Stimulated activated CD4-positive, alpha-beta T cell treated with anti-CD3 and anti-CD28 coated beads, Interleukin-2, amount 100 ng/mL, for 48 hours (primary cell): Measurements from ENCODE around the gene RASSF8.

Experiments used
- DNase-seq, 2 donors: peaks; one replicate each; pipeline ENCODE4 v3.0.0-alpha.2; 2020

Gene RASSF8, protein sequence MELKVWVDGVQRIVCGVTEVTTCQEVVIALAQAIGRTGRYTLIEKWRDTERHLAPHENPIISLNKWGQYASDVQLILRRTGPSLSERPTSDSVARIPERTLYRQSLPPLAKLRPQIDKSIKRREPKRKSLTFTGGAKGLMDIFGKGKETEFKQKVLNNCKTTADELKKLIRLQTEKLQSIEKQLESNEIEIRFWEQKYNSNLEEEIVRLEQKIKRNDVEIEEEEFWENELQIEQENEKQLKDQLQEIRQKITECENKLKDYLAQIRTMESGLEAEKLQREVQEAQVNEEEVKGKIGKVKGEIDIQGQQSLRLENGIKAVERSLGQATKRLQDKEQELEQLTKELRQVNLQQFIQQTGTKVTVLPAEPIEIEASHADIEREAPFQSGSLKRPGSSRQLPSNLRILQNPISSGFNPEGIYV

DNA sequence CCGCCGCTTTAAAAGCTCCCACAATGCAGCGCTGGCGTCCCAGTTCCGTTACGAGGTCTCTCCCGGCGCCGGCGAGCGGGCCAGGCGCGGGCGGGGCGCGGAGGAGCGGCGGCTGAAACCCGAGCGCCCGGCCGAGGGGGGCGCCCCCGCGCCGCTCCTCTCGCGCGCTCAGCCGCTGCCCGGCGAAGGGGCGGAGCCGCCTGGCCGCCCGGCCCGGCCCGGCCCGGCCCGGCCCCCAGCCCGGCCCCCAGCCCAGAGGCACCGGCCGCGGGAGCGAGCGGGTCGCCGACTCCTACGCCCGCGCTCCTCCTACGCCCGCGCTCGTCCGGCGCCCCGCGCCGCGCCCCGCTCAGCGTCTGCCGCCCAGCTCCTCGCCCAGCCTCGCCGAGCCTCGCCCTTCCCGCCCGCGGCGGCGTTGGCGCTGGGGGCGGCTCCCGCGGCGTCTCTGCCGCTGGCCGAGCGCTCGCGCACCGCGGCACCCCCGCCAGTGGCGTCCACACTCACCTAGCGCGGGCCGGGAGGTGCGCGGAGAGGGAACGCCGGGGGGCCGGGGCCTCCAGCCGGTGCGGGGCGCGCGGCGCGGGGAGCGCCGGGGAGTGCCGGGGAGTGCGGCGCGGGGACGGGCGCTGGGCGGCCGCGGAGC, at the start of gene RASSF8:
RASSF8 (plus strand) TSS at position 255 of the 643 bp plus-strand sequence. CDS start 96,662 bp downstream, outside the sequence.
- DNase-seq: peak in 1 of 2 donors; percentile 11

DNA sequence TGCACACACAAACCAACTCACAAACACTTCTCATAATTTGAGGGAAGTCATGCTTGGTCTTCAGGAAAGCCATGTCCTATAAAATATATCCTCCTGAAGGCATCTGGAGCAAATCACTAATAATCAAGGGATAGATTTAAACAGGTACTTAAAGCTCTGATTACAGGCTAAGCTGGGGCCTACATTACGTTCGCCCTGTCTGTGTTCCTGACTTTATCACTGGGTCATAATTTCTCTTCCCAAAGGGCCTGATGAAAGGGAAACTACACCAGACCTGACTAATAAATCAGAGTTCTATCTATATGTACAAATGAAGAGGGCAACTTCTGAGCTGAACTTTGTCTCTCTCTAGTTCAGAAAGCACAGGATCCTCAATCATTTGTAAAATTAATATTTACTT, 43.9 kb upstream of the RASSF8 start:
- DNase-seq: no peak

DNA sequence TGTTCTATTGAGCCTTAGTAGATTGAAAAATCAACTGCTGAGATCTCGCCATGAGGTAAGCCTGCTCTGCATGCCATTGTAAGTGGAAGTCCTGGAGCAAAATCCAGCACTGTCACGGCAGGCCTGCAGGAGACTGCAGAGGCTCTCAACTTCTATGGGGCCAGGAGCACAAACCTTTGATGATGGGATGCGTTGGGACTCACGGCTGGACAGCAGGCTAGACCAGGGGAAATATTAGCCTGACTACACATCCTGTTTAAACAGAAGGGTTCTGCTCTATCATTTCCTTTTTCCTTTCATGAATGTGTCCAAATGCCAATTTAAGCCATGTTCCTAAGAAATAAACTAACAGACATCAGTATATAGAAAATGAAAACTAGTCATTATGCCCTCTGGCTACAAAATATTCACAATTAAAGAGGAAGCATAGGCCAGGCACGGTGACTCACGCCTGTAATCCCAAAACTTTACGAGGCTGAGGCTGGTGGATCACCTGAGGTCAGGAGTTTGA, 33.9 kb upstream of the RASSF8 start:
- DNase-seq: no peak

DNA sequence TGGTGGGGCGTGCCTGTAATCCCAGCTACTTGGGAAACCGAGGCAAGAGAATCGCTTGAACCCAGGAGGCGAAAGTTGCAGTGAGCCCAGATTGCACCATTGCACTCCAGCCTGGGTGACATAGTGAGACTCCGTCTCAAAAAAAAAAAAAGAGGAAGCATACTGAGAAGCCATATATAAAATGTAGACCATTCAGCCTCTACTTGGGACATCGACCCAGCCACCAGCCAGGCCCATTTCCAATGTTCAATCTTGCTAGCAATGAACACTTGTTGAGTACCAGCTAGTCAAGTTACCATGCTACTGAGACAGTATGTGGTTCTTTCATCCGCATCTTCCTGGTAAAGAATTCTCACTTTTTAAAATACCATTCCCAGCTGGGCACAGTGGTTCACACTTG, 33.4 kb upstream of the RASSF8 start:
- no peak for DNase-seq

DNA sequence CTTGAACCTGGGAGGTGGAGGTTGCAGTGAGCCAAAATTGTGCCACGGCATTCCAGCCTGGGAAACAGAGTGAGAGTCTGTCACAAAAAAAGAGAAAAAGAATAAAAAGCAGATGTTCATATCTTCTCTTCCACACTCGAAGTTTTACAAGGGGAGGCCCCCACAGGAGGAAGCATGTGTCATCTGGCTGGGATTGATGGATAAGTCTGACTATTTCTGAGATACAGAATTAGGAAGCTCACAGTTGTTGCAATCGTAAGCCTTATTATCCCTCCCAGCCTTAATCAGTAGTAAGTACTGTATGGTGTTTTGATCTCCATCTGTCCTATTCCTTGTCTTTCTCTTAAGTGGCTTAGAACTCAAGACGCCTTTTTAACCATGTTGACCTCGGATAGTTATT, 31.9 kb upstream of the RASSF8 start:
- no peak for DNase-seq

DNA sequence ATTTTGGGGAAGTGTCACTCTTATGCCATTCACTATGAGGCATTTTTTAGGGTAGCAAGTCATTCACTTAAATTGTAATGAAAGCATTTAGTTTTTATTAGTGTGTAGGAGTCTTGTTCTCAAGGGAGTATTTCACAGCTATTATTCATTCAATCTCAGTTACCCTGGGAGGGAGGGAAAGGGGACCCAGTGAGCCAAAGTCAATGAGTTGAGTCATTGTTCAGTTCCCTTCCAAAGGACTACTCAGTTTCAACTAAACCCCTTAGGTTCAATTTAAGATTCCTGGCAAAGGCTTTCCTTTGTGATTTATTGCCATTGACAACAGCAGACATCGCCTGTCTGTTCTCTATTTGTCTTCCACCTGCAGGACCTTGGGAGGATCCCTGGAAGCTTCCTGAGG, 29.3 kb upstream of the RASSF8 start:
- no peak for DNase-seq

DNA sequence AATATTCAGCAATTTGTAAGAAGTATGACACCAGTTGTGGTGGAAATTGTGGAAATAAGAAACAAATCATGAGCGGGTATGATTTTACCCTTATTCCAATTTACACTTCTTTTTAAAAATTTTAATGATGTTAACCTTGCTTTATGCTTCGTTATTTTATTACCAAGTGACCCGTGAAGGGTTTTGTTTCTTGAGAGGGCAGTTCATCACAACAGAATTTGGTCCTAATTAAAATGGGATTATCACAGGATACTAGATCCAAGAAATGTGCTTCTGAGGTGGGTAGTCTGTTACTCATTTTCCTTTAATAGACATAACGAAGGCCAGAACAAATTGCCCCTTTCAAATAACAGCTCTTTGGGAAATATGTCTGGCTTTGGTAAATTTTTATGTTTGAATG, 25.5 kb upstream of the RASSF8 start:
- DNase-seq: no peak

DNA sequence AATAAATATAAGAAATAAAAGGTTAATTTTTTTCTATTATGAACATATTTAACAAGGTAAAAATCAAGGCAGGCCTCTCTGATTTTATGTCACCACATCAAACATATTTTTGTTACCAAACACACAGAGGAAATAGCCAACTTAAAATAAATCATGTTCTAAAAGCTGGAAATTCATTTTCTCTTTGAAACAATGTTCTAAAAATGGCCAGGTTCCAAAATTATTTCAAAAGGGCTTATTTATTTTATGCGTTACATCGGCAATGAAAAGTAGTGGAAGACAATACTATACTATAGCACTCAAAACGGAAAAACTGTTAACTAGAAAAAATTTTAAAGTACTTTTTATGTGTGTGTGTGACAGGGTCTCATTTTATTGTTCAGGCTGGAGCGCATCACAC, 24.0 kb upstream of the RASSF8 start:
- no peak for DNase-seq

DNA sequence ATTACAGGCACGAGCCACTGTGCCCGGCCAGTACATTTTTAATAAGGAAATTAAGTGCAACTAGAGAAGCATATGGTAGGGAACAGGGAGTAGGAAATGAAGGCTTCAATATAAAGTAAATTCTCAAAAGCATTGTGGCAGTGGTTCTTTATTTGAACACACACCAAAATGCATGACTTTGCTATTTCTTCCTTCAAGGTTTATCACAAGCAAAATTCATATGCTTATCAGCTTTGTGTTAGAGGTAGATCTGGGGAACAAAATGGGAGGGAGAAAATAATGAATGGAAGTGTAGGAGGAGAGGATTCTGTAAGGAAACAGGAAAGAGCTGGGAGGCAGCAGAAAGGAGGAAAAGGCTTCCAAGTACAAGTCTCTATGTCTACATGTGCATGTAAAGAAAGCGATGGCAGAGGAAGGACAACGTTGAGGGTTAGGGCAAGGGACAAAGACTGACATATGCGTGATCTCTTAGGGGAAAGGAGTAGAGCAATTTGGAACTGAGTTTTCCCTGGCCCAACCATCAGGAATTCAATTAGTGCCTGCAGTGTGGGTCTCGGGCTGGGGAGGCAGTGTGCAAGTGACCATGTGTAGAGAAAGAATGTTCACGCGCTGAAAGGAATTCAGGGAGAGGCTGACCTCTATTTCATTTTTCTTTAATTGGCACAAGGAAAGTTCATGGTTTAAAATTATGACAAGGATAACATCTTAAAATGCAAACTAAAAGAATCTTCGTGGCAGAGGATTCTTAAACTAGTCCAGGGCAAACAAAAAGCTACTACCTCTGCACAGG, 22.9 kb upstream of the RASSF8 start:
- DNase-seq: no peak

DNA sequence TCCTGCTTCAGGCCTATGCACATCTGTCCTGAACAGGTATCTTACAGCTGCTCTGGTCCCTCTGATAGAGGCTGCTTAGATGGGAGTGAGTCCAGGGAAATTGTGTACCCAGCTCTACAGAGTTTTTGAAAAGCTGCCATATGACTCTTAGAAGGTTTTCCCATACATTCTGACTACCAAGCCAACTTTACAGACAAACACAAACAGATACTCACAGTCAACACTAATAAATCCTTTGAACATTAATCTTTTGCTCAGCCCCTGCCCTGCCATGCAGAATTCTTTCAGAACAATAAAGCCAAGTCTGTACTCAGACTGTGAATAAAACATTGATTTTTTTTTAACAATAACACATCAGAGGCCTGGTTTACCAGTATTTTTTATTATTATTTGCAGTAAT, 21.4 kb upstream of the RASSF8 start:
- no peak for DNase-seq

DNA sequence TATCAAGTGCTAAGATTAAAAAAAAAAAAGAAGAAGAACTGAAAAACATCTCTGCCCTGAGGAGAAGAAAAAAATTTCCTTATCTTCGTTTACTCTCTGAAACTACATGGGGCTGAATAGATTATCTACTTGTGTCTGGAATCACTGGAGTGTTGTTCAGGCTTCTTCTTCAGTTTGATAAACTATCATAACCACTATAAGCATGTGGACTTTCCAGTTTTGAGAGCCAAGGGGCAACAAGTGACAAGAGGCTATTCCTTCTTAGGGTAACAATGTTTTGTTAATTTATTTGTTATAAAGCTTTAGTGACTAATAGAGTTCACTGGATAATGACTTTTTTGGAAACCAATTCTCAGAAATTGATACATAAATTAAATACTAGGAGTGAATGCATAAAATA, 19.9 kb upstream of the RASSF8 start:
- DNase-seq: no peak

DNA sequence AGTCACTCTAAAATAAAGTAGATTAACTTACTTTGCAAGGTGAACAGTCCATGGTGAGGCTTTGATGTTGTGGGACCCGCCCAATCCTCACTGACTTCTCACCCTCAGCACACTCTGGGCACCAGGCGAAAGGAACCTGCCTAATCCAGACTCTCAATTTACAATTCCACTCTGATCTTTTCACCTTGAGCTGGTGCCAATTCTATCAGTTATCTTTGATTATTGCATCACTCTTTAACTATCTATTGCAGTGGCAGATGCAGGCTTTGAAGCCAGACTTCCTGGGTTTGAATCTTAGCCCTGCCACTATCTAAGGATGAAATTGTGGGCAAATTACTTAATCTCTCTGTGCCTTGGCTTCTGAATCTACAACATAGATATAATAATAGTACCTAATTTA, 18.9 kb upstream of the RASSF8 start:
- no peak for DNase-seq

DNA sequence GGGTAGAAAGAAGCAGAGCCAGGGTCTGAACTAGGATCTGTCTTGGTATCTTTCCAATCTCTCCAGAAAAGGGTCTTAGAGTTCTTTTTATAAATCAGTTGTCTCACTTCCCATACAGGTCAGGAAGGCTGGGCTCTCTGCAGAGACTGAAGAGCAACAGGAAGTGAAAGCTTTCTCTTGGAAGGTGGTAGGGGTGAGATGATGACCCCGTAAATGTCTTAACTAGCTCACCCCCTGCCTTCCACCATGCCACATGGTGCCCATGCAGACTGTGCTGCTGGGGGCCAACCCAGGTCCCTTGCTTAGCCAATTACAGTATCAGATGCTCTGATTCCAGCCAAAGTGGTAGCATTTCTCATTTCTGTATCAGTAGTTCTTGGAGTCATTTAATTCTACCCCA, 17.6 kb upstream of the RASSF8 start:
- no peak for DNase-seq

DNA sequence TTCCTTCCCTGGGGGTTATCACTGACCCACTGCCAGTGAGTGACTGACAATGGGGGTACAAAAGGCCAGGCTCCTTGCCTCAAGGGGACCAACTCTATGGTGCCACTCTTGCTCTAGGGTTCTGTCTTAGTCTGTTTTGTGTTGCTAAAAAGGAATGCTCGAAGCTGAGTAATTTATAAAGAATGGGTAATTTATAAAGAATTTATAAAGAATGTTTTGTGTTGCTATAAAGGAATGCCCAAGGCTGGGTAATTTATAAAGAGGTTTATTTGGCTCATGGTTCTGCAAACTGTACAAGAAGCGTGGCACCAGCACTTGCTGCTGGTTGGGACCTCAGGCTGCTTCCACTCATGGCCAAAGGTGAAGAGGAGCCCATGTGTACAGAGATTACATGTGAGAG, 15.8 kb upstream of the RASSF8 start:
- no peak for DNase-seq

DNA sequence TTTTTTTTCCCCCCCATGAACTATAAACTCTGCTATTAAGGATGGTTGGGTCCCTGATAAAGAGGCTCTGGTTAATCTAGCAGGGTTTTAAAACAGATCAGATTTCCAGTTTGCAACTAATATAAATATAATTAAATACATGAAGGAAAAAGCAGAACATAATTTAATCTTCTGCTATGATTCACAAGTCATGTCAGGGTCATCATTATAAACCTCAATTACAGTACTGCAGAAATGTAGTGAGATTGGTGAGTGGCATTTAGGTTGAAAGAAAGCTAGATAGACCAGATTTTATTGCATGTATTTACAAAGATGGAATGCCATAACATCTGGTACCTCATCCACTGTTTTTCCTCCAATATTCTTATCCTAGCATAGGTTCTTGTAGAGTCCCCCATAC, 14.5 kb upstream of the RASSF8 start:
- DNase-seq: no peak

DNA sequence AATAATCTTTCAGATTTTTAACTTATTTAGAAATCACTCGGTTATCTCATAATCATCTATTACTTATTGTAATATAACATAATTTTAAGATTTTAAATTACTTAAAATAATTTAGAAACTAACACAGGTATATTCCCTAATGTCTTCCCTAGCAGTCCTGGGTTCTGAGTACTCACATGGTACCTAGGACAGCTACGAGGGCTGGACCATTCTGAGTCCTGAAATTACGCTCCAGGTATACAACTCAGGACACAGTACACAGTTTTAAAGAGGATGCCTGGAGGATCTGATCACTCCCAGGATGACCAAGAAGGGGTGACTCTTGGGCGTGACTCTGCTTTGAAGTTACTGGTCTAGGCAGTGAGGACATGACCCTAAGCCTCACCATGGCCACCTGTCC, 9.1 kb upstream of the RASSF8 start:
- DNase-seq: no peak

DNA sequence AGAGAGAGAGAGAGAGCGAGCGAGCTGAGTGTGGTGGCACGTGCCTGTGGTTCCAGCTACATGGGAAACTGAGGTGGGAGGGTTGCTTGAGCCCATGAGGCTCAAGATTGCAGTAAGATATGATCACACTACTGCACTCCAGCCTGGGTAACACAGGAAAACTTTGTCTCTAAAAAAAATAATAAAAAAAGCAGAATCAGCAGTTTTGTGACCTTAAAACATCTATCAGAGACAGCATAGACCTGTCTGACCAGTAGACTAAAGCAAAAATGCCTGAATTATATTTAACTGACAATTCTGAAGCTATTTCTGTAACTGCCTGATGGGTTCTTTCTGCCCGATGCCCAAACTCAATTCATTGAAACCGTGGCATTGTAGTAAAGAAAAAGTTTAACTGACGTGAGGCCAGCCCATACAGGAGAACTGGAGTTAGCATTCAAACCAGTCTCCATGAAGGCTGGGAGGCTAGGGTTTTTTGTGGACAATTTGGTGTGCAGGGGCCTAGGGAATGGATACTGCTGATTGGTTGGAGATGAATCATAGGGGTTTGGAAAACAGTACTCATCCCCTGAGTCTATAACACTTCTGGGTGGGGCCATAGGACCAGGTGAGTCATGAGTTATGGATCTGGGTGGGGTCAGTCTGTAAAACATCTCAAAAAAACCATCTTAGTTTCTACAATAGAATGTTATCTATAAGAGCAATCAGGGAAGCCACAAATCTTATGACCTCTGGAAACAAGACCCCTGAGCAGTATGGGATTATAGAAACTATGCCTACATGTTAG, 8.0 kb upstream of the RASSF8 start:
- no peak for DNase-seq

DNA sequence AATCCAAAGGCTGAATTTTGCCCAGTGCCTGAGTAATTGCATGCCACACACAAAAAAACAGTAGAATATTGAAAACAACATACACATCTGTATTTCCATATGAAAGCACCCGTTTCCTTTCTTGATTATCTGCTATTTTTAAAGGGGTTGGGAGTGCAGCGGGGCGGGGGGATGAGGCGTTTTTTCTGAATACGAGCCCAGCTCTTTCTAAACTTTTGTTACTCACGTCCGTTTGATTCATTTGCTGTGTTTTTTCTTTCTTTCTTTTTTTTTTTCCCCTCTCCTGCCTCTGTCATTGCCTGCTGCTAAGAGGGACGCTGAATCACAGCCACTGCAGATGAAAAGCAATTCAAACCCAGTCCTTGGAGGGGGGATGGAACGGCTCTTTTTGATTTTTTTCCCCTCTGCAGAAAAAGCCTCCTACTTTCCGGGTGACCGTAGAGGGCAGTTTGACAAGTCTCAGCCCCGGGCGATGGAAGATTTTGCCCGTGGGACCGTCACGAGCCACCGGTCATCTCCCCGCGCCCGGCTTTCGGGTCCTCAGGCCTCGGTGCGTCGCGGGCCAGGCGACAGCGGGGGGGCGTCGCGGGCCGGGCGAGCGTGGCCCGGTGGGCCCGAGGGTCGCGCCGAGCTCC, 572 bp upstream of the RASSF8 start:
- peak in 1 of 2 donors; percentile 2 for DNase-seq

DNA sequence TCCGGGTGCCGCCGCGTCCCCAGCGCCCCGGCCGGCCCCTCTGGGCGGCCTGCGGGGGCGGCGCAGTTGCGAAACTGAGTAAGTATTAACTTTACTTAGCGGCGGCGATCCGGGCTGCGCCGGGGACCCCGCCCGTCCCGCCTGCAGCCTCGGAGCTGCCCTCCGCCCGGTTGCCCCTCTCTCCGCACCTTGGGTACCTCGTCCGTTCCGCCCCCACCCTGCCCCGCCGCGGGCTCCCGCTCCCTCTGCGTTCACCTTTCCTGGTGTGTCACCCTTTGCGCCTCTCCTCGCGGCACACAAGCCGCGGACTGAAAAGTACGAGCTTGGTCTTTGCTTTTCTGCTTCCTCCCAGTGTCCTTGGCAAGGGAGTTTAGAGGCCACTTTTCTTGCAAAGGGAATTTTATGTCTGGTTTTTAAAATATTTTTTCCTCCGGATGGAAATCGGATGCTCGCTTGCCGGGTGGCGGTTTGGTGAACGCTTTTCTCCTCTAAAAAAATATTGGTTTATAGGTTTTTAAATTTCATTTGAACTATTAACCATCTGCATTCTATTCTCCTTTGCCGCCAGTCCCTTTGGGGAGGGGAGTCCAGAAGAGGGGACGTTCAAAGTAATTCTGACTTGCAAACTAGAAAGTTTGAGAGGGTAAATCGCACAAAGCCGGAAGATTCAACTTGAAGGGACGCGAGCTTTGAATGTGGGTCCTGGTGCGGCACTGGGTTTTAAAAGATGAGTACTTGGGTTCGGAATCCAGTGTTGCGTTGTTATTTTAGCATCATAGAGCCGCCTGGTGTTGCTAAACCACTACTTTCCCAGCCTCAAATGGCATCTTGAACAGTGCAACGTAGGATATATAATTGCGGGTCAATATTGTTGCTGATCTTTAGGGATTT, 834 bp downstream of the RASSF8 start:
- DNase-seq: peak in 1 of 2 donors; percentile 13

DNA sequence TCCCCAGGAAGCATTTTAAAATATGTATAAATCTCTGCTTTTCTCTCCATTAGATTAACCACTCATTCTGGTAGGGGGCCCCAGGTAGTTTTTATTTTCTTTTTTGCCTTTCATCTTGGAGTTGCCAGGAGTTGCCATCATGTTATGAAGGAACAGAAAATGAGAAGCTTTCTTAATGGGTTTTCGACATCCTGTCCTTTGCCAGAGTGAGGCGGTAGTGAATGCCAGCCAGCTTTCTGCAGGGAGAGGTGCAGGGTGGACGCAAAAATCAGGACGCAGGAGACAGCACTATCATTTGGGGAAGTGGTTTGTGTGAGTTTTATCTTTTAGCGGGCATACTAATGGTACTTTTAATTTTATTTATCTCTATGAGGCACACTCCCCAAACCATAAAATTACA, 1.7 kb downstream of the RASSF8 start:
- no peak for DNase-seq

DNA sequence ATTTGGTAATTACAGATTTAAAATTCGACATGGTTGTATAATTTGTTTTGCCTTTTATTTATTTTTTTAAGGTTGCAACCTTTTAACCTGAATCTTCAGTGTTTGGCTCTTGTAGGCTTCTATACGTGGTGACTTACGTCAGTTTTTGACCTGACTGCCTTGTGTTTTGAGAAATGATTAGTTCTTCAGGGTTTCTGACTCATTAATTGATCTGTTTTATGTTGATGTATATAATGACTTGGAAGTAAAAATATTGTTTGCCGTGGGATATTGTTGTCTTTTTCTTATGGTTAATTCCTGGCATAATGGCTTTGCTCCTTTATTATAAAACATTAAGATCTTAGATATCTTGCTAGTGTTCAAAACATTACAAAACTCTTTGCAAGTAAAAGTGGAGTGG, 2.5 kb downstream of the RASSF8 start:
- no peak for DNase-seq
